Caki2 (cell line): ENCODE measurements around the gene TUBA1C. TPM values are rescaled to one million over a fixed set of nuclear protein-coding genes. Genes with fewer than 3 reads are reported as not detected.
"Not testable (repeated sequence)": the region's sequence is repeated elsewhere in the genome, so short reads cannot be mapped to it uniquely, and the experiment has no call there.

ENCODE experiments used
- DNase-seq: peaks from one replicate; pipeline ENCODE4 v3.0.0-alpha.2; 2015; ENCODE audit warnings: low read depth
- in situ Hi-C: cut with HindIII; loops from 2 replicates; pipeline ENCODE4 v1.10.0; 2016; ENCODE audit warnings: low sequenced_read_pairs, low pct_unique_long_range_greater_than_20kb, mixed read lengths
- total RNA-seq: library from RNA; depleted of rRNA; stranded (reverse); fragments of >200 nt; shearing (Covaris generic); gene quantifications from 2 replicates; pipeline ENCODE4 v1.2.3, GENCODE V29; 2014; ENCODE audit warnings: low replicate concordance

TUBA1C gene
- total RNA-seq, 1 experiment from 2014 or later, result 799 TPM

DNA sequence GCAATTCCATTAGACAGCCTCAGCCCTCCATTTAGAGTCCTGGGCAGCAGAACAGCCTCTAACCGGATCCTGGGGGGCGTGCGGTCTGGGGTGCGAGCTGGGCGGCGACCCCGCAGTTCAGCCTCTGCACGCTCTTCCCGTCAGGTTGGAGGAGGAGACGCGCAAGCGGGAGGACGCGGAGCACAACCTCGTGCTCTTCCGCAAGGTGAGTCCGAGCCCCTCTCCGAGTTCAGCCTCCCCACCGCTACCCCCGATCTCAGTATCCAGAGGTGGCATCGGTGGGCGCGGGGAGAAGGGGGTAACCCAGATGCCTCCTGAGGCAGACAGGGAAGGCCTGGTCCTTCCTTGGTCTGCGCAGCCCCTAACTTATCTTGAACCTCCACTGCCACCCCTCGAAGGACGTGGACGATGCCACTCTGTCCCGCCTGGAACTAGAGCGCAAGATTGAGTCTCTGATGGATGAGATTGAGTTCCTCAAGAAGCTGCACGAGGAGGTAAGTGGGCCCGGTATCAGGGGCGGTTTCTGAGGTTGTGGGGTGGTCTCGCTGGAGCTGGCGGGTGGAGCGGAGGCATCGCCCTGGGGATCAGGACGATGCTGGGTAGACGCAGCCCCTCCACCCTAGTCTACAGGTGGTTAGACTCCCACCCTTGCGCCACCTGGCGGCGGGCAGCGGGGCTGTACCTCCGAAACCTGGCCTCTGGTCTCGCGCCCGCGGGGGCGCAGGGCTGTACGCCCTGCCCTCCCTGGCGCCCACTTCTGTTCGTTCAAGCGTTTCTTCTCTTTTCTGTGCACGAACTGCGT lies 31.4 kb downstream of the TUBA1C start:
- in situ Hi-C loops, result no loop called here
- no peak for DNase-seq

- DNase-seq, result peak; percentile 65
- in situ Hi-C loops, result no loop called here
Measured at GRCh38 chr12:49296836-49297694, 32.2 kb downstream of the TUBA1C start.

DNA sequence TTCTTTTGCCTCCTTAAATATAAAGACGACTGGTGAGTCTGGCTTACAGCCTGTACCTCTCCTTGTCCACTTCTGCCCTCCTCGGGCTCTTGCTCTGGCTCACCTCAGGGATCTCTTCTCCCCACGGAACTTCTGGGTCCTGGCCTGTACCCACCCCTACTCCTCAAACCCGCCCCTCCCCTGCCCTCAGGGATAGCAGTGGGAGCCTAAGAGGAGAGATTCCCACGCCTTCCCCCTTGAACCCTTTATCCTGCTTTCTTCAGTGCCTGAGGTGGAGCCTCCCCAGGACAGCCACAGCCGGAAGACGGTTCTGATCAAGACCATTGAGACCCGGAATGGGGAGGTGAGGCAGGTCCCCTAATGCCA lies 32.8 kb downstream of the TUBA1C start:
- in situ Hi-C loops, result no loop called here

GRCh38 chr12:49298160-49298559 lies 33.3 kb downstream of the TUBA1C start:
- no peak for DNase-seq
- in situ Hi-C loops, result no loop called here

More for the DNA sequence above, 32.8 kb downstream of the TUBA1C start:
- DNase-seq, result no peak

DNA sequence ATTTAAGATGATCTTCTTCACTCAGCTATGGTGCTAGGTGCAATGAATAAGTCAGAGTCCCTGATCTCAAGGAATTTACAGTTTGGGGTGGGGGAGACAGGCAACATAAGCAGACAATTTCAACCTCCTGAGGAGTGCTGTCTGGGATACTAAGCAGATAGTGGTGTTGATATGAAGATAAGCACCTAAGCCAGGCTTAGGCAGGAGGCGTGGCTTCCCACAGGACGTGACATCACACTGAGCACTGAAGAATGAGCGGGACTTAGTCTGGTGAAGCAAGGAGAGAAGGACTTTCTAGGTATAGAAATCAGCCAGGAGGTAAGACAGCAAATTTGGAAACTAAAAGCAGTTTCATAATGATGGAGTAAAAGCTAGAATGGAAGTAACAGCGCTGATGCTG lies 36.9 kb downstream of the TUBA1C start:
- no peak for DNase-seq
- in situ Hi-C loops, result no loop called here

DNA sequence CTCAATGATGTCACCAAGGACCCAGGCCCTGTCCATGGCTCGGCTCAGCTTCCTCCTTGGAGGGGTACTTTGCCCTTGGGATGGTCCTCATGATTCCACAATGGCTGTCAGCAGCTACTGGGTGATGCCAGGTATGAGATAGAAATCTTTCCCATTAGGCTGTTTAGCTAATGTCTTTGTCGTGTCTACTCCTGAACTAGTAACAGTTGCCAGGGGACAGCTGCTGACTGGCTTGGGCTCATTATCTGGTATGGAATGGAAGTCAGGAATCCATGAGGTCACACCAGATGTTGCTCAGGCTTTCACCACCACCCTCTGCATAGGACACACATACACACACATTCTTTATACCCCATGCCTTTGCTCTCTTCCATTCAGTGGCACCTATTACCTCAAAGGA lies 39.3 kb downstream of the TUBA1C start:
- no peak for DNase-seq

GRCh38 chr12:49305762-49306510 lies 41.1 kb downstream of the TUBA1C start:
- no peak for DNase-seq
- in situ Hi-C loops, result no loop called here

More for the DNA sequence above, 39.3 kb downstream of the TUBA1C start:
- in situ Hi-C loops, result no loop called here

DNA sequence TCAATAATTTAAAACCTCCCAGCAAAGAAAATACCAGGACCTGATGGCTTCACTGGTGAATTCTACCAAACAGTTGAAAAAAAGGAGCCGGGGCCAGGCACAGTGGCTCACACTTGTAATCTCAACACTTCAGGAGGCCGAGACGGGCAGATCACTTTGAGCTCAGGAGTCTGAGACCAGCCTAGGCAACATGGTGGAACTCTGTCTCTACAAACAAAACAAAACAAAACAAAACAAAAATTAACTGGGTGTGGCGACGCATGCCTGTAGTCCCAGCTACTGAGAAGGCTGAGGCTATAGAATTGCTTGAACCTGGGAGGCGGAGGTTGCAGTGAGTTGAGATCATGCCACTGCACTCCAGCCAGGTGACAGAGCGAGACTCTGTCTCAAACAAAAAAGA lies 44.5 kb downstream of the TUBA1C start:
- in situ Hi-C loops, result no loop called here
- no peak for DNase-seq

- DNase-seq, in situ Hi-C loops: not testable (repeated sequence)
Measured at GRCh38 chr12:49310451-49311000, 45.6 kb downstream of the TUBA1C start.

- in situ Hi-C loops, result no loop called here
- DNase-seq, result no peak
Measured at GRCh38 chr12:49314811-49315210, 49.9 kb downstream of the TUBA1C start.

- DNase-seq, in situ Hi-C loops: not testable (repeated sequence)
Measured at GRCh38 chr12:49317118-49317517, 52.2 kb downstream of the TUBA1C start.

DNA sequence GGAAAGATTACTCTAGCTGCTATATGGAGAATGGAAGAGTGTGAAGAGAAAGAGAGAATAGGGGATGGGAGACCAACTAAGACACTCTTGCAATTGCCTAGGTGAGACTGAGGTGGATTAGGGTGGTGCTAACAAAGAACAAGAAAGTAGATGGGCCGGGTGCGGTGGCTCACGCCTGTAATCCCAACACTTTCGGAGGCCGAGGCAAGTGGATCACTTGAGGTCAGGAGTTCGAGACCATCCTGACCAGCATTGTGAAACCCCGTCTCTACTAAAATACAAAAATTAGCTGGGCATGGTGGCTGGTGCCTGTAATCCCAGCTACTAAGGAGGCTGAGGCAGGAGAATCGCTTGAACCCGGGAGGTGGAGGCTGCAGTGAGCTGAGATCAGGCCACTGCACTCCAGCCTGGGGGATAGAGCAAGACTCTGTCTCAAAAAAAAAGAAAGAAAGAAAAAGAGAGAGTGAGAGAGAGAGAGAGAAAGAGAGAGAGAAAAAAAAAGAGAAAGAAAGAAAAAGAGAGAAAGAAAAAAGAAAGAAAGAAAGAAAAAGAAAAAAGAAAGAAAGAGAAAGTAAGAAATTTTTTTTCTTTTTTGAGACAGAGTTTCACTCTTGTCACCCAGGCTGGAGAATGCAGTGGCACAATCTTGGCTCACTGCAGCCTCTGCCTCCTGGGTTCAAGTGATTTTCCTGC lies 55.7 kb downstream of the TUBA1C start:
- in situ Hi-C loops, DNase-seq: not testable (repeated sequence)

DNA sequence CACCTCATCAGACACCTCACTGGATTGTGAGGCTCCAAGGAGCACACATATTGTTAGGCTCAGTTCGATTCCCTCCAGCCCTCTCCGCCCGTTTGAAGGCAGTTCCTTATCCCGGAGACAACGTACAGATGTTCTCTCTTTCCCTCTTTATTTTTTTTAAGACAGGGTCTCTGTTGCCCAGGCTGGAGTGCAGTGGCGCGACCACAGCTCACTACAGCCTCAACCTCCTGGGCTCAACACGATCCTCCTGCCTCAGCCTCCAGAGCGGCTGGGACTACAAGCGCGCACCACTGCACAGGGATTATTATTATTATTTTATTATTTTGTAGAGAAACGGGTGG lies 57.5 kb downstream of the TUBA1C start:
- in situ Hi-C loops, result no loop called here
- no peak for DNase-seq

- in situ Hi-C loops, result no loop called here
- peak; percentile 99 for DNase-seq
Measured at GRCh38 chr12:49322708-49323523, 58.0 kb downstream of the TUBA1C start, which contains the start of gene TROAP. TSS of gene TROAP (plus strand) at chr12:49323255. CDS start at chr12:49323609, 354 bp downstream.

DNA sequence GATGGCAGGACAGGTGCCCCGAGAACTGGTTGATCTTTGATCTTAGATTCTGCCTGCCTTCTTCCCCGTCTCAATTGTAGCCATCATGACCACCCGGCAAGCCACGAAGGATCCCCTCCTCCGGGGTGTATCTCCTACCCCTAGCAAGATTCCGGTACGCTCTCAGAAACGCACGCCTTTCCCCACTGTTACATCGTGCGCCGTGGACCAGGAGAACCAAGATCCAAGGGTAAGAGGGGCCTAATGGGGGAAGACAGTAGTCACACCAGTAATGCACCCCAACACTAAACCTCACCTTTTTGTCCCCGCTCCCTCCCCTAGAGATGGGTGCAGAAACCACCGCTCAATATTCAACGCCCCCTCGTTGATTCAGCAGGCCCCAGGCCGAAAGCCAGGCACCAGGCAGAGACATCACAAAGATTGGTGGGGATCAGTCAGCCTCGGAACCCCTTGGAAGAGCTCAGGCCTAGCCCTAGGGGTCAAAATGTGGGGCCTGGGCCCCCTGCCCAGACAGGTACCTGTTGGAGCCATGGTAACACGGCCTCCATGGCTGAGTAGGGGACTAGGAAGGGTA lies 58.7 kb downstream of the TUBA1C start:
- DNase-seq, result no peak

More for the DNA sequence above, 58.7 kb downstream of the TUBA1C start:
- in situ Hi-C loops, result no loop called here
